Skeletal muscle satellite cell (primary cell): Measurements from ENCODE around the gene DCN.
A peak's percentile ranks its signal among the peaks of the same experiment; 100 is the strongest.
"Not testable (repeated sequence)": the region's sequence is repeated elsewhere in the genome, so short reads cannot be mapped to it uniquely, and the experiment has no call there.

Source experiments
- H3K27me3 ChIP-seq: 2 replicates; pipeline ENCODE4 v1.7.0; 2013; ENCODE audit warnings: low read length; ENCODE audit not compliant: control insufficient read depth, insufficient read depth
- H3K36me3 ChIP-seq: 2 replicates; pipeline ENCODE4 v1.7.0; 2013; ENCODE audit warnings: mild to moderate bottlenecking, control low read depth, low read length; ENCODE audit not compliant: insufficient read depth
- H3K4me1 ChIP-seq: 2 replicates; pipeline ENCODE4 v1.7.0; 2013; ENCODE audit warnings: low read length; ENCODE audit not compliant: control insufficient read depth, insufficient read depth
- H3K4me2 ChIP-seq: 2 replicates; pipeline ENCODE4 v1.7.0; 2013; ENCODE audit warnings: mild to moderate bottlenecking, low read length
- H3K4me3 ChIP-seq: 2 replicates; pipeline ENCODE4 v1.7.0; 2013; ENCODE audit warnings: low read length
- H3K9ac ChIP-seq: 2 replicates; pipeline ENCODE4 v1.7.0; 2013; ENCODE audit warnings: mild to moderate bottlenecking, low read depth, low read length, moderate library complexity
- H3K9me3 ChIP-seq: replicated peaks from 2 replicates; pipeline ENCODE4 v1.7.0; 2013; ENCODE audit warnings: mild to moderate bottlenecking, control low read depth, low read length

DCN gene

DNA sequence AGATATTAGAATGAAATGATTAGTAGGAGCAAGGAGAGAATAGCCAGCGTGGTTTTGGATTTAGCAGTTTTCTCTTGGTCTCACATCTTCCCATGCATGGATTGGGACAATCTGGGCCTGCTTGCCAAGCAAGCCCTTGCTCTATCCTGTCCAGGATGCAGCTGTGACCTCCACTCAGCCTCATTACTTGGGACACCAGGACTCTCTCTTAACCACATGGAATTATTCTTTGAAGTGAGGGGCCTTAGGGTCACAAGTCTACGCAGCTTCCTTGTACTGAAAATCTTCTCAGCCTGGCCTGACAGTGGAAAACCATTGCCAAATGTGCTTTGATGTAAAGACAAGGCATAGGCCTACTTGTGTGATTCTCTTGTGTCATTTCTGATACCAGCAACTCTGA, 28.0 kb upstream of the DCN start:
- no peak overlapping the region for H3K4me3 ChIP-seq
- H3K36me3 ChIP-seq = no peaks in the 10 kb centered on the region
- no peak overlapping the region for H3K9ac ChIP-seq
- no peaks in the 10 kb centered on the region for H3K9me3 ChIP-seq
- H3K4me1 ChIP-seq = peaks cover 11% of the 10 kb centered on the region
- H3K27me3 ChIP-seq = no peaks in the 10 kb centered on the region
- no peak overlapping the region for H3K4me2 ChIP-seq

DNA sequence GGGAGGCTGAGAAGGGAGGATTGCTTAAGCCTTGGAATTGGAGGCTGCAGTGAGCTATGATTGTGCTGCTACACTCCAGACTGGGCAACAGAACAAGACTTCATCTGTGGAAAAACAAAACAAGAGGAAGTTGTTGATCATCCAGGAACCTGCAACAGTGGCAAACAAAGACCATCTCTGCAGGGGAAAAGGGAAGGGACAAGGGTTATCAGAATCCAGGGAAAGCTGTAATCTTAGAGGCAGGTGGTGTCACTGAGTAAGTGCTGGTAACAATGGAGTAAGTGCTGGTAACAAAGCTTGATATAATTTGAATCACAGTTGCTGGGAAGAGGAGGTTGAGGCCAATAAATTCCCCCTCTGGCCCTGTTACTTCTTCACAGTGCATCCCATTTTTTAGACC, 27.5 kb upstream of the DCN start:
- no peaks in the 10 kb centered on the region for H3K9me3 ChIP-seq
- no peak overlapping the region for H3K4me3 ChIP-seq
- no peak overlapping the region for H3K4me2 ChIP-seq

GRCh38 chr12:91207301-91207700, 24.7 kb upstream of the DCN start:
- H3K4me3 ChIP-seq, H3K4me2 ChIP-seq, H3K36me3 ChIP-seq, H3K9ac ChIP-seq, H3K27me3 ChIP-seq, H3K9me3 ChIP-seq: not testable (repeated sequence)
- peaks cover 21% of the 10 kb centered on the region for H3K4me1 ChIP-seq

More for the DNA sequence above, 27.5 kb upstream of the DCN start:
- Histone ChIP-seq H3K27me3 (no peaks in the 10 kb centered on the region), H3K4me1 (peaks cover 12% of the 10 kb centered on the region), H3K36me3 (no peaks in the 10 kb centered on the region), H3K9ac (no peak overlapping the region)

- H3K9ac ChIP-seq = no peak overlapping the region
- peak overlapping the region; percentile 9 for H3K4me2 ChIP-seq
- H3K27me3 ChIP-seq = no peaks in the 10 kb centered on the region
- H3K9me3 ChIP-seq = no peaks in the 10 kb centered on the region
- no peaks in the 10 kb centered on the region for H3K36me3 ChIP-seq
- peaks cover 21% of the 10 kb centered on the region for H3K4me1 ChIP-seq
- no peak overlapping the region for H3K4me3 ChIP-seq
Measured at GRCh38 chr12:91205811-91206210, 23.2 kb upstream of the DCN start.

GRCh38 chr12:91204421-91204820, 21.8 kb upstream of the DCN start:
- Histone ChIP-seq H3K4me1 (peaks cover 21% of the 10 kb centered on the region), H3K4me3 (no peak overlapping the region), H3K9me3 (no peaks in the 10 kb centered on the region), H3K27me3 (no peaks in the 10 kb centered on the region), H3K4me2 (no peak overlapping the region), H3K36me3 (no peaks in the 10 kb centered on the region), H3K9ac (no peak overlapping the region)

- H3K36me3 ChIP-seq = no peaks in the 10 kb centered on the region
- H3K4me2 ChIP-seq = no peak overlapping the region
- H3K27me3 ChIP-seq = no peaks in the 10 kb centered on the region
- H3K9me3 ChIP-seq = no peaks in the 10 kb centered on the region
- no peak overlapping the region for H3K9ac ChIP-seq
- peaks cover 21% of the 10 kb centered on the region for H3K4me1 ChIP-seq
- H3K4me3 ChIP-seq = no peak overlapping the region
Measured at GRCh38 chr12:91203610-91204009, 21.0 kb upstream of the DCN start.

GRCh38 chr12:91202390-91202789, 19.8 kb upstream of the DCN start:
- Histone ChIP-seq H3K9me3 (no peaks in the 10 kb centered on the region), H3K36me3 (no peaks in the 10 kb centered on the region), H3K4me3 (no peak overlapping the region), H3K4me2 (no peak overlapping the region), H3K9ac (no peak overlapping the region), H3K27me3 (no peaks in the 10 kb centered on the region), H3K4me1 (peaks cover 21% of the 10 kb centered on the region)

- no peak overlapping the region for H3K4me3 ChIP-seq
- H3K36me3 ChIP-seq = no peaks in the 10 kb centered on the region
- H3K9ac ChIP-seq = no peak overlapping the region
- H3K4me2 ChIP-seq = no peak overlapping the region
- no peaks in the 10 kb centered on the region for H3K27me3 ChIP-seq
- no peaks in the 10 kb centered on the region for H3K4me1 ChIP-seq
- H3K9me3 ChIP-seq = peaks cover 5% of the 10 kb centered on the region
Measured at GRCh38 chr12:91196436-91196835, 13.8 kb upstream of the DCN start.

- H3K4me1 ChIP-seq = peaks cover 11% of the 10 kb centered on the region
- peaks cover 5% of the 10 kb centered on the region for H3K9me3 ChIP-seq
- no peak overlapping the region for H3K9ac ChIP-seq
- no peak overlapping the region for H3K4me3 ChIP-seq
- no peak overlapping the region for H3K4me2 ChIP-seq
- H3K36me3 ChIP-seq = no peaks in the 10 kb centered on the region
- no peaks in the 10 kb centered on the region for H3K27me3 ChIP-seq
Measured at GRCh38 chr12:91194500-91194899, 11.9 kb upstream of the DCN start.

DNA sequence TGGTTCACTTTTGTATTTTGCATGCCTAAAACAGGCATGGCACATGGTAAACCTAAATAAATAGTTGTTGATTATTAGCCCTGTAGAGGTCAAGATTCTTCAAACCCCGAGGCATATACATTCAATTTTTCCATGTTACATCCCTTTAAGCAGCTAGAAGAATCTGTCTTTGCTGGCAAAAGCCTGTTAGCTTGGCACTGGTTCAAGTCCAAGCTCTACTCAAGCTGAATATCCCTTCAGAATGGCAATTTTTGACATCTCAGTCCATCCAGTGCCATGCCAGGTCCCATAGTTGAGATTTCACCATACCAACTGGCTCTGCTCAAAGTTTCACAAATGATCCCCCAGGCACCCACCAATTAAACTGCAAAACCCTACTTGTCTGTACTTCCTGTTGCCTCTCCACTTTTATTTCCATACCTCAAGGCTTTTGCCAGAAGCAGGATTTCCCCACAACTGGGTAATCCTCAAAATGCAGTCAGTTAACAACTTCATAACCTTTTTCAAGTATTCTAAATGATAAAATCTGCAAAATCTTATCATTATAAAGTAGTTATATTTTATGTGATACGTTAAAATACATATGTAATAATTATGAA, 9.0 kb upstream of the DCN start:
- Histone ChIP-seq H3K9me3 (peaks cover 5% of the 10 kb centered on the region), H3K36me3 (no peaks in the 10 kb centered on the region), H3K9ac (no peak overlapping the region), H3K4me1 (peaks cover 25% of the 10 kb centered on the region), H3K4me3 (no peak overlapping the region), H3K27me3 (no peaks in the 10 kb centered on the region), H3K4me2 (no peak overlapping the region)

- H3K27me3 ChIP-seq = no peaks in the 10 kb centered on the region
- no peaks in the 10 kb centered on the region for H3K36me3 ChIP-seq
- no peak overlapping the region for H3K9ac ChIP-seq
- no peaks in the 10 kb centered on the region for H3K9me3 ChIP-seq
- no peak overlapping the region for H3K4me3 ChIP-seq
- H3K4me2 ChIP-seq = peak overlapping the region; percentile 47
- H3K4me1 ChIP-seq = peaks cover 25% of the 10 kb centered on the region
Measured at GRCh38 chr12:91189516-91189915, 6.9 kb upstream of the DCN start.

DNA sequence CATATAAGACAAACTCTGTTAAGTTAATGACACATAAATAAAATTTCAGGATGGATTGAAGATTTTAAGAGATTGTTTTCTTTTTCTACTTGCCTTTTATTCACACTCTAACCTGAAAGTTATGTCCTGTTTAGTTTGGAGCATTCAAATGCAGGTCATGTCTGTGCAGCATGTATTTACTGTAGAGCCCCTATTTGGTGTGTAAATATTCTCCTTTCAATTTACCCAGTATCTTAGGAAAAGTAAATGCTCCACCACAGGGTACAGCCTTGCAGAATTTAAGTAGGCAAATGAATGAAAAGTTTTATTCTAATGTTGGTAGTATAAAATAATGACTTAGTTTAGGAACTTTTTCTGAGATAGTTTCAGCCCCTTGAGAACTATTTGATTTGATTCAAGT, 6.2 kb upstream of the DCN start:
- H3K4me1 ChIP-seq = peaks cover 30% of the 10 kb centered on the region
- H3K4me2 ChIP-seq = no peak overlapping the region
- no peak overlapping the region for H3K4me3 ChIP-seq
- H3K36me3 ChIP-seq = no peaks in the 10 kb centered on the region
- H3K27me3 ChIP-seq = no peaks in the 10 kb centered on the region
- H3K9me3 ChIP-seq = no peaks in the 10 kb centered on the region
- H3K9ac ChIP-seq = no peak overlapping the region
